Subcutaneous abdominal adipose tissue (tissue), 5 donors: ENCODE results near the gene ANKK1.

Experiments
- H3K27ac ChIP-seq: one replicate; pipeline ENCODE4 v1.7.0; 2013; ENCODE audit warnings: low read depth, mild to moderate bottlenecking, inconsistent platforms, low read length, moderate library complexity
- H3K27me3 ChIP-seq, 5 donors: one replicate each; pipeline ENCODE4 v1.7.0; 2013; ENCODE audit warnings: low read length in 5 of 5, inconsistent platforms in 1 of 5; ENCODE audit not compliant: control insufficient read depth in 5 of 5, insufficient read depth in 4 of 5
- H3K36me3 ChIP-seq, 5 donors: one replicate each; pipeline ENCODE4 v1.7.0; 2013; ENCODE audit warnings: low read length in 5 of 5; ENCODE audit not compliant: control insufficient read depth in 5 of 5, insufficient read depth in 5 of 5
- H3K4me1 ChIP-seq, 5 donors: one replicate each; pipeline ENCODE4 v1.7.0; 2013; ENCODE audit warnings: low read length in 5 of 5, mild to moderate bottlenecking in 3 of 5, moderate library complexity in 1 of 5; ENCODE audit not compliant: control insufficient read depth in 5 of 5, insufficient read depth in 5 of 5
- H3K4me3 ChIP-seq, 5 donors: one replicate each; pipeline ENCODE4 v1.7.0; 2013; ENCODE audit warnings: low read length in 5 of 5, low read depth in 1 of 5
- H3K9ac ChIP-seq, 5 donors: one replicate each; pipeline ENCODE4 v1.7.0; 2013; ENCODE audit warnings: low read length in 5 of 5, mild to moderate bottlenecking in 4 of 5, moderate library complexity in 3 of 5
- H3K9me3 ChIP-seq, 5 donors: one replicate each; pipeline ENCODE4 v1.7.0; 2013; ENCODE audit warnings: low read length in 5 of 5; ENCODE audit not compliant: control insufficient read depth in 5 of 5
- donor health status: healthy.
- donor health status: healthy.
- donor health status: healthy.
- donor health status: healthy.
- donor health status: healthy.

Gene ANKK1

GRCh38 chr11:113394919-113395318 lies 7.3 kb downstream of the ANKK1 start:
- Histone ChIP-seq H3K9me3 (no peaks in the 10 kb centered on the region), H3K27me3 (no peaks in the 10 kb centered on the region), H3K9ac (no peak overlapping the region), H3K4me3 (no peak overlapping the region), H3K36me3 (no peaks in the 10 kb centered on the region), H3K27ac (no peak overlapping the region), H3K4me1 (peaks cover 0 to 15% (median 13%) of the 10 kb centered on the region in 5 donors)

GRCh38 chr11:113395782-113396336 lies 8.3 kb downstream of the ANKK1 start:
- Histone ChIP-seq H3K9ac (no peak overlapping the region), H3K36me3 (no peaks in the 10 kb centered on the region), H3K4me3 (no peak overlapping the region), H3K27ac (no peak overlapping the region), H3K9me3 (no peaks in the 10 kb centered on the region), H3K27me3 (no peaks in the 10 kb centered on the region), H3K4me1 (peaks cover 0 to 15% (median 13%) of the 10 kb centered on the region in 5 donors)

- no peaks in the 10 kb centered on the region for H3K27me3 ChIP-seq
- peaks cover 0 to 16% (median 13%) of the 10 kb centered on the region in 5 donors for H3K4me1 ChIP-seq
- no peak overlapping the region for H3K9ac ChIP-seq
Measured at GRCh38 chr11:113396690-113397089, 9.1 kb downstream of the ANKK1 start.

GRCh38 chr11:113397212-113397611 lies 9.6 kb downstream of the ANKK1 start:
- Histone ChIP-seq H3K27me3 (no peaks in the 10 kb centered on the region), H3K27ac (no peak overlapping the region), H3K36me3 (no peaks in the 10 kb centered on the region), H3K9ac (no peak overlapping the region), H3K4me3 (no peak overlapping the region), H3K9me3 (no peaks in the 10 kb centered on the region), H3K4me1 (peaks cover 0 to 12% (median 10%) of the 10 kb centered on the region in 5 donors)

More at GRCh38 chr11:113396690-113397089, 9.1 kb downstream of the ANKK1 start:
- Histone ChIP-seq H3K27ac (no peak overlapping the region), H3K4me3 (no peak overlapping the region), H3K36me3 (no peaks in the 10 kb centered on the region), H3K9me3 (no peaks in the 10 kb centered on the region)

GRCh38 chr11:113397821-113398220 lies 10.2 kb downstream of the ANKK1 start:
- Histone ChIP-seq H3K9ac (no peak overlapping the region), H3K9me3 (no peaks in the 10 kb centered on the region), H3K27me3 (no peaks in the 10 kb centered on the region), H3K4me1 (peaks cover 0 to 9% (median 5%) of the 10 kb centered on the region in 5 donors), H3K27ac (no peak overlapping the region), H3K4me3 (no peak overlapping the region), H3K36me3 (no peaks in the 10 kb centered on the region)

GRCh38 chr11:113398669-113399430 lies 11.3 kb downstream of the ANKK1 start:
- Histone ChIP-seq H3K27ac (no peak overlapping the region), H3K4me3 (no peak overlapping the region), H3K9me3 (no peaks in the 10 kb centered on the region), H3K27me3 (no peaks in the 10 kb centered on the region), H3K9ac (no peak overlapping the region), H3K36me3 (no peaks in the 10 kb centered on the region), H3K4me1 (peaks cover 0 to 9% (median 3%) of the 10 kb centered on the region in 5 donors)

GRCh38 chr11:113400631-113401230 lies 13.2 kb downstream of the ANKK1 start:
- Histone ChIP-seq H3K9ac (no peak overlapping the region), H3K27me3 (peaks cover 0 to 3% (median 0%) of the 10 kb centered on the region in 5 donors), H3K36me3 (no peaks in the 10 kb centered on the region), H3K9me3 (no peaks in the 10 kb centered on the region), H3K4me3 (no peak overlapping the region), H3K27ac (no peak overlapping the region), H3K4me1 (peaks cover 0 to 6% (median under 1%) of the 10 kb centered on the region in 5 donors)

- H3K4me3 ChIP-seq, result no peak overlapping the region
- H3K9me3 ChIP-seq, result no peaks in the 10 kb centered on the region
- peaks cover 0 to 3% (median 0%) of the 10 kb centered on the region in 5 donors for H3K27me3 ChIP-seq
- H3K27ac ChIP-seq, result no peak overlapping the region
- no peaks in the 10 kb centered on the region for H3K36me3 ChIP-seq
- H3K9ac ChIP-seq, result no peak overlapping the region
- peaks cover 0 to 6% (median 0%) of the 10 kb centered on the region in 5 donors for H3K4me1 ChIP-seq
Measured at GRCh38 chr11:113401718-113402117, 14.1 kb downstream of the ANKK1 start.

- Histone ChIP-seq H3K4me3 (no peak overlapping the region), H3K4me1 (peaks cover 0 to 6% (median 0%) of the 10 kb centered on the region in 5 donors)
Measured at GRCh38 chr11:113404859-113405430, 17.4 kb downstream of the ANKK1 start.

More at GRCh38 chr11:113404859-113405430, 17.4 kb downstream of the ANKK1 start:
- H3K27ac ChIP-seq, result no peak overlapping the region
- H3K9ac ChIP-seq, result no peak overlapping the region
- H3K36me3 ChIP-seq, result no peaks in the 10 kb centered on the region
- H3K27me3 ChIP-seq, result peaks cover 0 to 5% (median 0%) of the 10 kb centered on the region in 5 donors
- no peaks in the 10 kb centered on the region for H3K9me3 ChIP-seq
